Measurements from ENCODE around the gene MDC1.

Gene MDC1

GRCh38 chr6:30700340-30700739 lies 16.7 kb downstream of the MDC1 start:
- DNase-seq (ENCODE audit: low spot score), result no peak

- DNase-seq (ENCODE audit: low spot score), result no peak
Observed at GRCh38 chr6:30696432-30696831, 20.6 kb downstream of the MDC1 start.

- no peak for DNase-seq (ENCODE audit: low spot score)
Observed at GRCh38 chr6:30691208-30691847, 25.8 kb downstream of the MDC1 start.

- peak; percentile 90 for DNase-seq (ENCODE audit: low spot score)
Observed at GRCh38 chr6:30690403-30691207, 26.5 kb downstream of the MDC1 start, which contains the start of gene NRM. TSS of gene NRM (minus strand) at chr6:30690984. CDS start at chr6:30690974, 10 bp downstream.

- DNase-seq (ENCODE audit: low spot score), result no peak
Observed at GRCh38 chr6:30689985-30690384, 27.1 kb downstream of the MDC1 start.

- DNase-seq (ENCODE audit: low spot score), result no peak
Observed at GRCh38 chr6:30689022-30689865, 27.8 kb downstream of the MDC1 start.

GRCh38 chr6:30688569-30688968 lies 28.5 kb downstream of the MDC1 start:
- no peak for DNase-seq (ENCODE audit: low spot score)

- no peak for DNase-seq (ENCODE audit: low spot score)
Observed at GRCh38 chr6:30687659-30688431, 29.2 kb downstream of the MDC1 start.

GRCh38 chr6:30686908-30687658 lies 30.0 kb downstream of the MDC1 start:
- DNase-seq (ENCODE audit: low spot score), result peak; percentile 92

GRCh38 chr6:30686009-30686907 lies 30.8 kb downstream of the MDC1 start, which contains the start of gene PPP1R18:
TSS of gene PPP1R18 (minus strand) at chr6:30686645. CDS start at chr6:30686018, 627 bp downstream.
- DNase-seq (ENCODE audit: low spot score), result no peak

- no peak for DNase-seq (ENCODE audit: low spot score)
Observed at GRCh38 chr6:30685157-30686008, 31.7 kb downstream of the MDC1 start.

- DNase-seq (ENCODE audit: low spot score), result no peak
Observed at GRCh38 chr6:30684386-30685156, 32.5 kb downstream of the MDC1 start.

- no peak for DNase-seq (ENCODE audit: low spot score)
Observed at GRCh38 chr6:30683980-30684338, 33.1 kb downstream of the MDC1 start.

GRCh38 chr6:30683183-30683979 lies 33.7 kb downstream of the MDC1 start:
- DNase-seq (ENCODE audit: low spot score), result no peak

GRCh38 chr6:30682143-30683117 lies 34.7 kb downstream of the MDC1 start:
- DNase-seq (ENCODE audit: low spot score), result no peak

- no peak for DNase-seq (ENCODE audit: low spot score)
Observed at GRCh38 chr6:30681766-30682142, 35.3 kb downstream of the MDC1 start.

Measured in ecto neural progenitor cell (in vitro differentiated cells).